ENCODE measurements around the gene F13A1. TPM values are rescaled to one million over a fixed set of nuclear protein-coding genes. Genes with fewer than 3 reads are reported as not detected.

F13A1 gene
- total RNA-seq, 1 donor from 2014 or later: 91.9 TPM

DNA sequence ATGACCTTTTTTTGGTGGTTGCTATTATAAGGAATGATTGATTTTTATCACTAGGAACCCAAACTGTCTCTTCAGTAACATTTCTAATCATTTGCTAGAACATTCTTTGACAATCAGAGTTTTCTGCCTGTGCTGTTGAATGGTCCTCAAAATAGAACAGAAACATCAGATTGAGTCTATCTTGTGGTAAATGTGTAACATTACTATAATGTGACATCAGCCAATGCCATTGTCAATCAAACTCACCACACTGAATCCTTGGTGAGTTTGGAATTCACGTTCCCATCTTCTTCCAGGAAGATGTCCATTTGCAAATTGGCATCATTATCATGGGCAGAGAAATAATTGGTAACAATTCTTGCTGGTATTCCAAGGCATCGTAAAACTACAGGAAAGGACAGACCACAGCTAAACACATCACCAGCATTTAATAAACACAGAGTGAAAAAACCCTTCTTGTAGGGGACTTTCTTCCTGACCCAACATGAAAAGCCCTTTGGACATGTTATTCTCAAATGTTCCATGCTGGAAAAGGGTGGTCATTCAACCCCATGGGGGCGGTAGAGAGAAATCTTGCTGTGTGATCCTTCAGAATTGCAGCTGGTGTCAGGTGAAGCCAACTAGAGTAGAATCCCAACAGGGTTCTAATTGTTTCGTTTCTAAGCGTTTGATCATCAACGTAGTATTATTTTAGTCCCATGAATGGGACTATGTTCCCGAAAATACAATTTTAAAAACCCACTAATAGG, 98.5 kb downstream of the F13A1 start:
- intact Hi-C loops (cut with DNase I): no loop called here
- TF ChIP-seq, protein P1, sequence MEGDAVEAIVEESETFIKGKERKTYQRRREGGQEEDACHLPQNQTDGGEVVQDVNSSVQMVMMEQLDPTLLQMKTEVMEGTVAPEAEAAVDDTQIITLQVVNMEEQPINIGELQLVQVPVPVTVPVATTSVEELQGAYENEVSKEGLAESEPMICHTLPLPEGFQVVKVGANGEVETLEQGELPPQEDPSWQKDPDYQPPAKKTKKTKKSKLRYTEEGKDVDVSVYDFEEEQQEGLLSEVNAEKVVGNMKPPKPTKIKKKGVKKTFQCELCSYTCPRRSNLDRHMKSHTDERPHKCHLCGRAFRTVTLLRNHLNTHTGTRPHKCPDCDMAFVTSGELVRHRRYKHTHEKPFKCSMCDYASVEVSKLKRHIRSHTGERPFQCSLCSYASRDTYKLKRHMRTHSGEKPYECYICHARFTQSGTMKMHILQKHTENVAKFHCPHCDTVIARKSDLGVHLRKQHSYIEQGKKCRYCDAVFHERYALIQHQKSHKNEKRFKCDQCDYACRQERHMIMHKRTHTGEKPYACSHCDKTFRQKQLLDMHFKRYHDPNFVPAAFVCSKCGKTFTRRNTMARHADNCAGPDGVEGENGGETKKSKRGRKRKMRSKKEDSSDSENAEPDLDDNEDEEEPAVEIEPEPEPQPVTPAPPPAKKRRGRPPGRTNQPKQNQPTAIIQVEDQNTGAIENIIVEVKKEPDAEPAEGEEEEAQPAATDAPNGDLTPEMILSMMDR (IDR thresholded peaks at IDR 0.05): peak in 1 of 3 experiments; percentile 18
- no peaks in the 10 kb centered on the region for H3K4me1 ChIP-seq

DNA sequence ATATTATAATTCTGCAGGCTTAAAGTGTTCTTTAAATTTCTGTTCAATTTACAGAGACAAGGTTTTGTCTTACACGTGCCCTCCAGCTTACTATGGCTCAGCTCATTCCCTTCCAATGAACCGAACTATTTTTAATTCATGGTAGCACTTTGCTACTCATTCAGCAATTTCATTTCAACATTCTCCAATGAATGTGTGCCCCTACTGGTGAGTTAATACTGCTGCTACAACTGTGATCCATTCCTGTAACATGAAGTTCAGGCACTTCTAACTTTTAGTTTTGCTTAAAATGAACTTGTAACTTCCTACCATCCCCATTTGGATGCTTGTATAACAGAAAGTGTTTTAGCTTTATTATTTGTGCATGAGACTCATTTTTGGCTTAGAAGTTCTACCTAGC, 99.7 kb downstream of the F13A1 start:
- Histone ChIP-seq H3K27ac (no peak overlapping the region), H3K27me3 (no peaks in the 10 kb centered on the region), H3K4me3 (no peak overlapping the region), H3K9me3 (no peaks in the 10 kb centered on the region), H3K4me1 (no peaks in the 10 kb centered on the region), H3K36me3 (no peaks in the 10 kb centered on the region)
- TF ChIP-seq, protein P1 (IDR thresholded peaks at IDR 0.05): no peak
- intact Hi-C loops (cut with DNase I): no loop called here
- DNase-seq (ENCODE audit: low spot score in 2 of 2): no peak

More for the DNA sequence above, 98.5 kb downstream of the F13A1 start:
- Histone ChIP-seq H3K27me3 (no peaks in the 10 kb centered on the region), H3K4me3 (no peak overlapping the region), H3K36me3 (no peaks in the 10 kb centered on the region), H3K27ac (no peak overlapping the region), H3K9me3 (no peaks in the 10 kb centered on the region)
- no peak for DNase-seq (ENCODE audit: low spot score in 2 of 2)

DNA sequence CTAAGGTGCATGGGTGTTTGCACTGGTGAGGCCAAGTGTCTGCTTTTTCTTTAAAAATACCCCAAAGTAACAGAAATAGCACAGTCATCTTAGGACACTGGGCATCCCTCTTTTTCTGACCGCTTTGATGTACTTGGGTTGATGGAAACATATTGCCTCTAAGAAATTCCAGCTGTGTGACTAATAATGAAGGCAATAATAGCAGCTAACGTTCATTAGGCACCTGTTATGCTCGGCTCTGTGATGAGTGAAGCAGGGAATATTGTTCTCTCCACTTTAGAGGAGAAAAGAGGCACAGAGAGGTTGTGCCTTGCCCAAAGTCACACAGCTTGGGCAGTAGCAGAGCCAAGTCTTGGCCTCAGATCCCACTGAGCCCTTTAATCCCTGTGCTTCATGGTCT, 100.7 kb downstream of the F13A1 start:
- TF ChIP-seq, protein P1 (IDR thresholded peaks at IDR 0.05): no peak
- Histone ChIP-seq H3K4me1 (no peaks in the 10 kb centered on the region), H3K36me3 (no peaks in the 10 kb centered on the region), H3K27me3 (no peaks in the 10 kb centered on the region), H3K27ac (no peak overlapping the region), H3K4me3 (no peak overlapping the region), H3K9me3 (no peaks in the 10 kb centered on the region)
- DNase-seq (ENCODE audit: low spot score in 2 of 2): no peak
- intact Hi-C loops (cut with DNase I): no loop called here

DNA sequence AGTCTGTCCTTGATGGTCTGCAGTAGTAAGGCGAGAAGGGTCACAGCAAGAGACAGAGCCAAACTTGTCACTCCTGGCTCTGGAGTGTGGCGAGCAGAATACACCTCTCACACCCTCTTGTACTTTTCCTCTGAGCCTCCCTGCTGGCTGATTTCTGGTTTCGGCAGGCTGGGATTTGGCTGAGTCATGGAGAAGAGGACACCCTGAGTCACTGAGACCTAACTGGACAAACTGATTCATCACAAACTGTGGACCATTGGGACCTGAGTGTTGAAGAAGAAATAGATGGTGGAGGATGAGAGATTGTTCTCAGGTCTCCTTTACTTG, 101.7 kb downstream of the F13A1 start:
- intact Hi-C loops (cut with DNase I): no loop called here
- no peak for DNase-seq (ENCODE audit: low spot score in 2 of 2)
- no peaks in the 10 kb centered on the region for H3K27me3 ChIP-seq
- no peaks in the 10 kb centered on the region for H3K36me3 ChIP-seq
- TF ChIP-seq, protein P1 (IDR thresholded peaks at IDR 0.05): no peak
- no peaks in the 10 kb centered on the region for H3K9me3 ChIP-seq
- H3K4me1 ChIP-seq: no peaks in the 10 kb centered on the region
- H3K27ac ChIP-seq: no peak overlapping the region
- H3K4me3 ChIP-seq: no peak overlapping the region

DNA sequence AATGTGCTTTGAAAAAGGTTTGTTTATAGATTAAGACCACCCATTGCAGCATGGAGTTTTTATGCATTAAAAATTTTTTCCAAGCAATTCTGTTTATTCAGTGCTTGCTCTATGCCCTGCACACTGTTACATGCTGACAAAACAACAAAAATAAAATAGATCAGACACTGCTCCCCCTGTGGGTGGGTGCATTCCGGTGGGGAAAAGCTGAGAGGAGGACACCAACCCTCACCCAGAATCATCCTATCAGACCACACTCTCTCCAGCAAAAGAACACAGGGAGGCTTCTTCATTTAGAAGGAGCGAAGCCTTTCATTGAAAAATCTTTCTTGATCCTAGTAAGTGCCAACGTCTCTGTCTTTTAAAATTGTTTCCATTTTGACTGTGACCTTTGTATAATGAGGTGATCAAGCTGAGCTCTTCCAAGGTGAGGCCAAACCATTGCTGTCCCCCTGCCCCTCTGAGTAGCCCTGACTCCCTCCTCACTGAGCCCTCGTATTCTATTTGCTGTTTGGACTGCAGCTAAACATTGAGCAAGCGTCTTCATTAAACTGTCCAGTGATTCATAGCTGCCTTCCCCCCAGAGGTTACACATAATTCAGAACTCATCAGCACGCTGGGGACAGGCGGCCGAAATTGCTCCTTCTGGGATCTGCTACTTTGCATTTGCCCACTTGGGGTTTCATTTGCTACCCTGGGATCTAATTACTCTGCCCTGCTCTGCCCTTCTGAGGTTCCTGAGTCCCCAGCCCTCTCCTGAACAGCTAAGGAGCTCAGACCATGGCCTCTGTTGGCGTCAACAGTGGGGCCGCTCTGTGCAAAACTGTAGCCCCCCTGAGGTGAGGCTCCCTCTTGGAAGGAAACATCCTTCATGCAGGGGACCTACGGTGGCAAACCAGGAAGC, 102.4 kb downstream of the F13A1 start:
- Histone ChIP-seq H3K27me3 (no peaks in the 10 kb centered on the region), H3K4me3 (no peak overlapping the region), H3K36me3 (no peaks in the 10 kb centered on the region), H3K9me3 (no peaks in the 10 kb centered on the region), H3K27ac (no peak overlapping the region), H3K4me1 (no peaks in the 10 kb centered on the region)
- TF ChIP-seq, protein P1 (IDR thresholded peaks at IDR 0.05): no peak
- intact Hi-C loops (cut with DNase I): no loop called here
- no peak for DNase-seq (ENCODE audit: low spot score in 2 of 2)
